HG02938 (cell line): ENCODE results near the gene ATP10A.
A peak's percentile ranks its signal among the peaks of the same experiment; 100 is the strongest.
"Not testable (repeated sequence)": the region's sequence is repeated elsewhere in the genome, so short reads cannot be mapped to it uniquely, and the experiment has no call there.

Experiments used
- ATAC-seq: cut with Tn5 transposase; IDR thresholded peaks from one replicate; pipeline ENCODE4 v1.9.1; 2021; ENCODE audit warnings: mild to moderate bottlenecking, moderate library complexity; ENCODE audit not compliant: unreplicated experiment

ATP10A gene

DNA sequence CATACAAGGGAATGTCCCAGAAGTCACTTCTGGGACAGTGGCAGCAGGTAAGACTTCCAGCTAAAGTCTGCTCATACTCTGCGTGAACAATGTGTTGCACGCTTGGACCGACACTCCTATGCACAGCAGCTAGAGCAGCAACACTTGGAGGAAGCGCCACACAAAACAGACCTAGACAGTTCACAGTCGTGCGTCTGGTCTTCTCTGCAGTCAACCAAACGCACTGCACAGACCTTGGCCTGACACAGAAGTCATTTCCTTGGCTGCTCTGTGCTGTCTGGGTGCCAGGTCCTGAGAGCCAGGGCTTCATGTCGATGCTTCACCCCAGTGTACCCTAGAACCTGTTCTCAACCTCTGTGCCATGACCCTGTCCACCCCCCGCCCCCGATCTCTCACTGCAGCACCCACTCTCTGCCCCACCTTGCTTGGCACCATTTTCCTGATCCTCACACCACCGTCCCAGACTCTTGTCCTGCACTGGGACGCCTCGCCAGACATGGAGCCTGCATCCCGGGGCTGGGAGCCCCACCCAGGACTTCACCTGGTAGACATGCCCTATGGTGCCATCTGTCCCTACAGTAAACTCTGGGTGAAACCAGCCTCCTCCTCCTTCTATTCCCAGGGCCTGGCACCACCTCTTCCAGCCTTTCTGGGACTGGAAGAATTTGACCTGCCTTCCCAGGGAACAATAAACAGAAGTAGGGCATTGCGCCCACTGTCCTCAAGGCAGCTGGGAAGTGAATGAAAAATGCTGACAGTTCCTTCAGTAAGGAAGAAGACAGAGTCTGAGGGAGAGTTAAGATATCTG, 3.1 kb downstream of the ATP10A start:
- no peak for ATAC-seq

DNA sequence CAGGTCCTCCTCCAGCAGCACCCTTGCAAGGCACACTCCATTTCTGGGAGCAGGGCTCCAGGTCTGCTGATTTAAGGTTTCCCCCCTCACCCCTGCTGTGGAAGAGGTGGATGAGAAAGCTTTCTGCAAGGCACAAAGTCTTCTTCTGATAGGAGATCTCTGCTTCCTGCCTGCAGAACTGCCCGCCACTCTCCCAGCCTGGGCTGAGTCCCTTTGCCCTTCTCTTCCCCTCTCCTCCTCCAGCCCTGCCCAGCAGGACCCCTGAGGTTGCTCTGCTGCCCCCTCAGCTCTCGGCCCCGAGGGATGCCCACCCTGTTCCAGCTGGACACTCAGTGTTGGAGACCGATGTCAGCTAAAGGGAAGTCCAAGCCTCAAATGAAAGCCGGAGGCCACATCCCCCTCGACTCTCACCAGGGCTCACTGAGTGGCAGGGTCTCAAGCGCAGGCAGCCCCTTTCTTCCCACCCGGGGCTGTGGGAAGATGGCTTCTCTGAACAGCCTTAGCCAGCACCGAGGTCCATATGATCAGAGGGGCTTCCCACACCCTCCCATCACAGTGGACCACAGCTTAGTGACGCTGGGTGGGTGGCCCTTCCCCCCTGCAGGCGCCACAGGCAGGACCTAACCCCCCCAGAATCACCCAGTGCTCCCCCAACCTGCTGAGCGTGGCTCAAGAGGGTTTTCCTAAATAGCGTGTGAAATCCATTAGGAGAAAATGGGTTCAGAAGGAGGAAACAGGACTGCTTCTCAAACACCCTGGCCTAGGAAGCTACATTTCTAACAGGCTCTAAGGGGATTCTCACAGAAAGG, 4.0 kb downstream of the ATP10A start:
- no peak for ATAC-seq

DNA sequence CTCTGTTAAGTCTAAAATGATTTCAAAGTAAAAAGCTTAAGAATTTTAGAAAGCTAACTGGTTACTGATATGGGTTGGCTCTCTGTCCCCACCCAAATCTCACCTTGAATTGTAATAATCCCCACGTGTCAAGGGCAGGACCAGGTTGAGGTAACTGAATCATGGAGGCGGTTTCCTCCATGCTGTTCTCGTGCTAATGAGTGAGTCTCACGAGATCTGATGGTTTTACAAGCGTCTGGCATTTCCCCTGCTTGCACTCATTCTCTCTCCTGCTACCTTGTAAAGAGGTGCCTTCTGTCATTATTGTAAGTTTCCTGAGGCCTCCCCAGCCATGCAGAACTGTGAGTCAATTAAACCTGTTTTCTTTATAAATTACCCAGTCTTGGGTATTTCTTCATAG, 7.1 kb downstream of the ATP10A start:
- not testable (repeated sequence) for ATAC-seq

DNA sequence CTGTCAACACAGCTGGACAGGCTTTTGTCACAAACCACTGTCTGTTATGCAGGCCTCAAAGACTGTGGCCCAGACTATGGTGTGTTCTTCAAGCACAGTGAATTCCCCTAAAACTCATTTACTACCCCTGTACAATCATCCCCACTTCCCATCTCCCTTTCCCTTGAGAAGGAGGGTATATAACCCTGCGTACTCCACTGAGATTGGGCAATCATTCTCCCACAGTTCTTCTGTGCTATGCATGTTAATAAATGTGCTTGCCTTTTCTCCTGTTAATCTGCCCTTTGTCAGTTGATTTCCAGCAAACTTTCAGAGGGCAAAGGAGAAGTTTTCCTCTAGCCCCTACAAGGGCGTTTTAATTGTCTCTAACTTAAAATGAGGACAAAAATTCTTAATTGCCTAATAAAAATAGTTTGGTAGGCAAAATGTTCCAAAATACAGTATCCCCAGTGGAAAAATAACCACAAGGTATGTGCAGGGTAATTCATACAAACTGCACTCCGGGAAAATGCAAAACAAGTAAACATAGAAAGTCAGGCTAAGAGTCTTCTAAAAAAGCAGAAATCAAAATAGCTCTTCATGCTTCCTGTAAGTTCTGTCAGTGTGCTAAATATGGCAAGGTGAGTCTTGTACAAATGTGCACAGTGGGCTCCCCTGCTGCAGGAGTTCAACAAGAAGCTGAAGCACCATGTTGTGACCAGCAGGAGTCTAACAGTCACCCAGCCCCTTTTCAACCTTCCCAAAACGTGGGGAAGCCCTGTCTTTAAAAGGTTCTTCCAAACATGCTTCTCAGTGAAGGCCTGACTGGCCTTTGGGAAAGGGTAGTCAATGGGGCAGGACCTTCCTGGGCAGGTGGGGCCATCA, 10.2 kb downstream of the ATP10A start:
- ATAC-seq = no peak

DNA sequence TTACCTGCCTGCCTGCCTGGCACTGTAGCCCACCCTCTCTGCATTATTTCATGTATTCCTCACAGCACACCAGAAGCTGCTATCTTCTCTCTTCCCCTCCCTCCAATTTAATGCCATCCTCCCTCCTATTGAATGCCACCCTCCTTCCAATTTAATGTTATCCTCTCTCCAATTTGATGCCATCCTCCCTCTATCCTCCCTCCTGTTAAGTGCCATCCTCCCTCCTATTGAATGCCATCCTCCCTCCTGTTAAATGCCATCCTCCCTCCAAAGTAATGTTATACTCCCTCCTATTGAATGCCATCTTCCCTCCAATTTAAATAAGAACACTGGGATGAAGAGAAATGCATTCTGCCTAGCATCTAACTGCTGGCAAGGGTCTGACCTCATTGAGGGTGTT, 11.1 kb downstream of the ATP10A start:
- no peak for ATAC-seq

DNA sequence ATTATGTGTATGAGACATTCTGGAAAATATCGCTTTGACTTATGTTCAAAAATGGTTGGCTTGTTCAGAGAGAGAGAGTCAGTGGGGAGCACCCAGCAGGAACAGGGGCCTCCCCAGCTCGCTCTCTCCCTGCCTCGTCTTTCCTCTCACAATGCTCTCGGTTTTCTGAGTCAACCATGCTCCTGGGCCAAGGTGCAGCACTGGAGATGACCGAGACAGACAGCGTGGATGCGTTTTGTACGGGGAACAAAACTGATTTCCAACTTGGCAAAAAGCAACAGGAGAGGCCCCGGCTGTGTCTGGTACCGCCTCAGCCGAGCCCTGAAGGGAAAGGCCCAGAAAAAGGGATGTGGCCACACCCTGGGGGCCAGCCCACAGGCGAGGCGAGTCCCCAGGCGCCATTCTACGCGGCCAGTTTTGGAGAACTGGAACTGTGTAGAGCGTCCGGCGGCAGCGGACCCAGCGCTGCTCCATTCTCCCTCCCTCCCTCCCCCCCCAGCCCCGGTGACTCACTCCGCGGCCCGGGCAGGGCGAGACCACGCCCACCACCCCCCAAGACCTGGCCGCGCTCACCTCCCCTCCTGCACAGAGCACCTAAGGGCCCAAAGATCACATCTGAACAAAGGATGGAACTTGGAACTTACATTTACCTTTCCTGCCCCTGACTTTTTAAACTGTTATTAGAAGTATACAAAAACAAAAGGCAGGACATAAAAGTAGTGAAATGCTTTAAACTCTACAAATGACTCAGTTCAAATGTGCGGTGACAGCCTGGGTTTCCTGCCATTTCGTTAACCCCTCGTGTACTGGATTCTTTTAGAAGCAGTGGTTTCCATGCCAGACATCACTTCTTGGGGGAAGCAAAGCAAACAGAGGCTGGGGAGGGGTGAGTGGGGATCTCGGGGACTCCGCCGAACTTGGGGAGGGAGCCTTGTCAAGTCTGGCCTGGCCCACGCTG, 12.7 kb downstream of the ATP10A start:
- peak; percentile 81 for ATAC-seq

DNA sequence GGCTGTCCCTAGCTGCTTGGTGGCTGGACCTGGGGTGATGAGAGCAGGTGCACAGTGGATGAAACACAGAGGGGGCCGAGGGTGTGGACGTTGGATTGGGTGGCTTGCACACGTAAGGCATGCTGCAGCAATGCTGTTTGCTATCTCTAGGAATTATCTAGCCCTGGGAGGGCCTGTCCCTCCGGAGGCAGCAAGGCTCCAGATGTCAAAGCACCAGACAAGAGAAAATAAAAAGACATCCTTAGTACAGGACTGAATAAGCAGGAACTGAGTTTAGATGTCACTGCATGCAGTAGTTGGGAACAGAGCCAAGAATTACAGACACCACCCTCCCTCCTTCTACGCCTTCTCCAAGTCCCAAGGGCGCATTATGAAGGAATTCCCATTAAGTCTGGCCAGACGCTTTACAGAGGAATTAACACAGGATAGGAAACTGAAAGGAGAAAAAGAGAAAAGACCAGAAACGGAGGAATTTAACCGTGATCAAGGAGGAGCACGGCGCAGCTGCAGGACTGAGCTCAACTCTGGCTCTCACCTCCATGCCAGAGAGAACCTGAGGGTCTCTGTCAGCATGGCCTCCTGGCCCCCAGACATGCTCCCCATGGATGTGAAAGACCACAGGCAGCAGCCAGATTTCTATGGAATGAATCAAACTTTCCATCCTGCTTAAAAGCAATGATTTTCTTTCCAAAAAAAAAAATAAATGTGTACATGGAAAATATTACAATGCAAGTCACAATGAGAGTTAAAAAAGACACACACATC, 13.8 kb downstream of the ATP10A start:
- no peak for ATAC-seq

DNA sequence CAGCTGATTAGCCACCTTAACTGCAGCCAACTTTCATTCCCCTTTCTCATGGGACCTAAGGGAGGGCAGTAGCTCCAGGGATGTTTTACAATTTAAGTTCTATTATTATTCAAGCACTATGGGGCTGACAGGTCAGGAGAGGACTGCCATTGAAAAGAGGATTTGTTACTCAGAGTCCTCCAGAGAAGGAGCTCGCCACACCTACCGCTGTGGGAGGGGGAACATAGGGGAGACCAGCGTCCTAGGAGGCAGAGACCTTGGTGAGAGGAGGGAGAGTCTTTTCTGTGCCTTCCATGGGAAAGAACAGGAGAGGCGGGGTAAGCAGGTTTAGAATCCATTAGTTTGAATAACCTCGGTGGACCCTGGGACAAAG, 14.4 kb downstream of the ATP10A start:
- no peak for ATAC-seq

DNA sequence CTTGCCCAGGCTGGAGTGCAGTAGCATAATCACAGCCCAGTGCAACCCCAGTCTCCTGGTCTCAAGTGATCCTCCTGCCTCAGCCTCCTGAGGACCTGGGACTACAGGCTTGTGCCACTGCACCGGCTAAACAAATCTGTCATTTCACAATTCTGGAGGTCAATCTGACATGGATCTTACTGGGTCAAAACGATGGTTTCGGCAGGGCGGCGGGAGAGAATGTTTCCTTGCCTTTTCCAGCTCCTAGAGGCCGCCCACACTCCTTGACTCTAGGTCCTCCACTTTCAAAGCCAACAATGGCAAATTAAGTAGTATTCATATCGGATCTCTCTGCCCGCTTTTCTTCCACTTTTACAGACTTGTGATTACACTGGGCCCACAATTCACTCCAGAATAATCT, 14.8 kb downstream of the ATP10A start:
- no peak for ATAC-seq

DNA sequence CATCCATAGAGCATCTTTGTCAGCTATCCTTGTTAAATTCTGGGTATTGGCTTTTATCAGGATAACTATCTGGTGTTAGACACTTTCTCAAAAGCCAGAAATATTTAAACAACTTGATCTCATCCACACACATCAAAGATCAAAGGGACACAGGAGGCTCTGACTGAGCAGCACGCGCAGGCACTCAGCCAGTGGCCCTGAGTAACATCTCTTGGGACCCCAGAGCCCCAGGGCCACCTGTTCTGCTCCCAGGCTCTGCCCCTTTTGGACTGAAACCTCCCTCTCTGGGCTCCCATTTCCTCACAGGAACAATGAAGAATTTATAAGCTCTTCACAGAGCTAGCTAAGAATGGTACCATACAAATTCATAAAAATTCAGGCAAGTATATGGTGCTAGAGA, 16.1 kb downstream of the ATP10A start:
- no peak for ATAC-seq

DNA sequence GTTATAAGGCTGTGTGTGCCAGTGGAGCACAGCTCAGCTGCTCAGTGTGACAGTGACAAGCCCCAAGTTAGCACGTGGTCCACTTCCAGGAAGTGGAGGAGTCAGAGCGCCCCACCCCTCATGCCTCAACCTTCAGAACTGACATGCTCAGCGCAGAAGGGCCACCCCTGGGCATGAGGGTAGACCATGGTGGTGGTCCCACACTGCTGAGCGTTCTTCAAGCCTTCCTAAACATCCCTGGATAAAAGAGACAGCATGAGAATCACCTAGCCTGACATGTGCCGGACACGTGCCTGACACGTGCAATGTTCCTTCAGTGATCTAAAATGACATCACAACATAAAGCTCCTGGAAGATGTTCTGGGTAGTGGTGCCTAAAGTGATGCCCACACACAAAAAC, 16.8 kb downstream of the ATP10A start:
- ATAC-seq = no peak

DNA sequence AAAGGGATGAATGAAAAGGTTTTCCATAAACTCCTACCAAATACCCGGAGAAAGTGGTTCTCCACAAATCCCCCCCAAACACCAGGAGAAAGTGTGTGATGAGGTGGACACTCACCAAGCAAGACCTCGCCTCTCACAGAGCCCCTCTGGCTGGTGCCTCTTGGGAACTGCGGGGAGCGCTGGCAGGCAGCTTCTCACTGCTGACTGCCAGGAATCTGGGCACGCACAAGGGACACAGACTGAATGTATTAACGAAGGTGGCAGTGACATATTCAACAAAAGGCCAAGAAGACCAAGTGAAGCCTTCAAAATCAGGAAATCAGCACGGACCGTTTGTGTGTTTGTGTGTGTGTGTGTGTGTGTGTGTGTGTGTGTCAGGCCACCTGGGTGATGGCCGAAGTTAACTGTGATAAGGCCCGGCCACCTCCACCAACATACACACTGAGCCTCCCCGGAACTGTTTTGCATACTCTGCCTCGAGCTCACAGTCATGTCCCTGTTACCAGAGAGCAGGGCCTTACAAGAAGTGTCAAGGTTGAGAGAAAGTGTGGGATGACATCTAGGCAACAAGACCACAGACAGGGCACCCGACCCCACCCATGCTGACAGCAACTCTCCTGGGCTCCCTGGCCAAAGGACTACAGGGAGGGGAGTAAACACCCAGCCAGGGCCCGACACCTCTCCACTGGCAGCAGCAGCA, 18.0 kb downstream of the ATP10A start:
- no peak for ATAC-seq

DNA sequence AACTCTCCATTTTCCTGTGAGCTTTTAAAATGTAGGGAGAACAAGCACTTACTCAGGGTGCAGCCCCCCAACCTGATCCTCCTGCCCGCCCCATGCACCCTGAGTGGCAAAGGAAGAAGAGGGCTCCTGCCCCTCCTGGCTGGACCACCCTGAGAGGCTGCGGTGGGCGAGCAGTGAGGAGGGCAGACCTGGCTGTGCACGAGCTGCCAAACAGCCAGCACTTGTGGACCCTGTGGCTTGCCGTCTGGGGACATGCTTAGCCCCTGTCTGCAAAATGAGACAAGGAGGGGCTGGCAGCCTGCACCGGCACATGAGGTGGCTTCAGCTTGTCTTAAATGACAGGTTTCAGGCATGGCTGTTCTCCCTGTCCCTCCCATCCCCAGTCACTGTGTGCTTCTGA, 18.6 kb downstream of the ATP10A start:
- ATAC-seq = no peak

DNA sequence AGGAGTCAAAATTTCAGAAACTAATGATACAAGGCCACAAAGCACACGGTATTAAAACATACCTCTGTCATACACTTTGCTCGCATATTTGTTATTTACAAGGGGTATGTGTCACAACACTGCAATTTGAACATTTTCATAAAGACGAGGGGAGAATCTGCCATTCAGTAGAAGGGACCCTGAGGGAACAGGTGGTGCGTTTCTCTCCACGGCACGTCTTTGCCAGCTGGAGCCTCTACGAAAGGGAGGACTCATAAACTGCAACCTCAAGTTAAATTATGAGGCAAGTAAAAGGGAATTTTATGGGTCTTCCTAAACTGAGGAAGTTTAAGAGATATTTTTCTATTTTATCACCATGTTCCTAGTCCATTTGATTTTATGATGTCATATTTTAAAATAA, 19.1 kb downstream of the ATP10A start:
- ATAC-seq = no peak

DNA sequence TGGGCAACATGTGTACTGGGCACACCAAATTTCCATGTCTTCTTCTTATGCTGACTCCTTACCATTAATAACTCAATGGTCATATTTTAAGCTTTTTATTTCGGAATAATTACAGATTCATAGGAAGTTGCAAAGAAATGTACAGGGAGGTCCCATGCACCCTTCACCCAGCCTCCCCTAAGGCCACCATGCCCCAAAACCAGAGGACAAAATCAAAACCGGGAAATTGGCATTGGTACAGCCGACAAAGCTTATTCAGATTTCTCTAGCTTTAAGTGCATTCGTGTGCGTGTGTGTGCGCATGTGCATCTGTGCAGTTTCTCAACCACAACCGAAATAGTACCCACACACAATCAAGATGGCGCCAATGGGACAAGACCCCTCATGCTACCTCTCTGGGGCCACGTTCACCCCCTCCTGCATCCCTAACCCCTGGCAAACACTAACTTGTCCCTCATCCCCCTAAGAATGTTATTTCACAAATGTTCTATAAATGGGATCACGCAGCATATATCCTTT, 23.4 kb downstream of the ATP10A start:
- ATAC-seq = no peak

DNA sequence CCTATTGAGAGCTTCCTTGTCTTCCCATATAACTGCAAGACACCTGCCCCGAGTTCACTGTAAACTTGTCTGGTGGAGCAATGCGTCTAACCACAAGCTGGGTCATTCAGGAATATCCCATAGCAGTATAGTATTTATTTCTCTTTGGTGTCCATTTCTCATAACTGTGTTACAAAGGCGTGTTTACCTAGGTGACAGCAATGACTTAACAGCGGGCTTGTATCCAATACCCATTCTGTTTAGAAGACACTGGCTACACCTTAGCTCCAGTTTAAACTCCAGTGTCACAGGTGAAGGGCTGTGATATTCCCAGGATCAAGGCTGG, 24.3 kb downstream of the ATP10A start:
- ATAC-seq = no peak

DNA sequence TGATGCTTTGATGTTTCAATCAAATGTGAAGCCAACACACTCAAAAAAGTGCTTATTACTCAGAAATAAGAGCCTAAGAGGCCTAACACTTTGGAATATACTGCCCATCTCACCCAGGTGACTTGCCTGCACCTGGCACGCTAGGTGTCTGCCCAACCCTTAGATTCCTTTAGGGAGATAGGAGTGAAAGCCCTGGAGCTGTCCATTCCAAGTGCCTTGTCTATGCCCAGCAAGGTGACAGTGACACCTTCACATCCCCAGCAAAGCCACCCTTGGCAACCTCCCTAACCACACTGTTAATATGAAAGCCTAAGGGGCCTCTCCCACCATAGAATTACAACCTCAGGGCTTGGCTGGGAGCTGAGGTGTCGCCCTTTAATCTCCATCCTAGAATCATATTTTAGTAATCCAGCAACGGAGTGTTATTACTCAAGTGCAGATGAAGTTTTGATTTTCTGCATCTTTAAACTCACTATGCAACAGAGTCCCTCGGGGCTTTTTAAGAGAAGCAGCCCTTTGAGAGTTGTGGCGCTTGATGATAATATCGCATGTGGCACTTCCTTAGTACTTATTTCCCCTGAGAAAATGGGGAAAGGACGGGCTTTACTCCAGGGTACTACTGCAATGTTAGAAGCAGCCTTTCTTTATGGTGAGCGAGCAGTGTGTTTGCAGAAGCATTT, 24.8 kb downstream of the ATP10A start:
- ATAC-seq = no peak

DNA sequence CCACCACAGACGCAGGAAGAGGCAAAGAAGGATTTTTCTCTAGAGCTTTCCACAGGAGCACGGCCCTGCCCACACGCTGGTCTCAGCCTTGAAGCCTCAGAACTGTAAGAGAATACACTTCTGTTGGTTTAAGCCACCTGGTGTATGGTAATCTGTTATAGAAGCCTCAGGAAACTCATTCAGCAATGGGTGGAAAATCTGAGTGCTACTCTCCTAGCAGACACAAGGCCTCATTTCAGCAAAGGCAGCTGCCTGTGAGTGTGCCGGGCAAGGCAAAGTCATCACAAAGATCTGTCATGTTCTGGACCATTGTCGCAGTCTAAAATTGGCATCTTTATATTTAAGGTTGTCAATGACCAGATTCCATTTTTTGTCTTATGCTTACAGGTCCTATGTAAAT, 31.0 kb downstream of the ATP10A start:
- no peak for ATAC-seq
